GM12892 (cell line): Measurements from ENCODE around the gene HS3ST3B1.

Experiments
- POLR2A ChIP-seq: IDR thresholded peaks from 2 replicates; pipeline ENCODE4 v1.6.1; 2011; ENCODE audit warnings: low read depth, low read length, control low read depth
- POLR2AphosphoS5 ChIP-seq: IDR thresholded peaks from 2 replicates; pipeline ENCODE4 v1.6.1; 2011; ENCODE audit warnings: low read depth, low read length, control low read depth
- TAF1 ChIP-seq: IDR thresholded peaks from 2 replicates; pipeline ENCODE4 v1.6.1; 2011; ENCODE audit warnings: low read depth, mild to moderate bottlenecking, control low read depth, low read length, borderline replicate concordance

- TF ChIP-seq POLR2A = no peak
- no peak for TF ChIP-seq POLR2AphosphoS5
- no peak for TF ChIP-seq TAF1
Observed at GRCh38 chr17:14311981-14312380, 11.1 kb downstream of the HS3ST3B1 start.
